ENCODE measurements around the gene TOR3A. TPM values are rescaled to one million over a fixed set of nuclear protein-coding genes. Genes with fewer than 3 reads are reported as not detected.

TOR3A gene
- total RNA-seq, 1 donor from 2014 or later, result 8.2 TPM

DNA sequence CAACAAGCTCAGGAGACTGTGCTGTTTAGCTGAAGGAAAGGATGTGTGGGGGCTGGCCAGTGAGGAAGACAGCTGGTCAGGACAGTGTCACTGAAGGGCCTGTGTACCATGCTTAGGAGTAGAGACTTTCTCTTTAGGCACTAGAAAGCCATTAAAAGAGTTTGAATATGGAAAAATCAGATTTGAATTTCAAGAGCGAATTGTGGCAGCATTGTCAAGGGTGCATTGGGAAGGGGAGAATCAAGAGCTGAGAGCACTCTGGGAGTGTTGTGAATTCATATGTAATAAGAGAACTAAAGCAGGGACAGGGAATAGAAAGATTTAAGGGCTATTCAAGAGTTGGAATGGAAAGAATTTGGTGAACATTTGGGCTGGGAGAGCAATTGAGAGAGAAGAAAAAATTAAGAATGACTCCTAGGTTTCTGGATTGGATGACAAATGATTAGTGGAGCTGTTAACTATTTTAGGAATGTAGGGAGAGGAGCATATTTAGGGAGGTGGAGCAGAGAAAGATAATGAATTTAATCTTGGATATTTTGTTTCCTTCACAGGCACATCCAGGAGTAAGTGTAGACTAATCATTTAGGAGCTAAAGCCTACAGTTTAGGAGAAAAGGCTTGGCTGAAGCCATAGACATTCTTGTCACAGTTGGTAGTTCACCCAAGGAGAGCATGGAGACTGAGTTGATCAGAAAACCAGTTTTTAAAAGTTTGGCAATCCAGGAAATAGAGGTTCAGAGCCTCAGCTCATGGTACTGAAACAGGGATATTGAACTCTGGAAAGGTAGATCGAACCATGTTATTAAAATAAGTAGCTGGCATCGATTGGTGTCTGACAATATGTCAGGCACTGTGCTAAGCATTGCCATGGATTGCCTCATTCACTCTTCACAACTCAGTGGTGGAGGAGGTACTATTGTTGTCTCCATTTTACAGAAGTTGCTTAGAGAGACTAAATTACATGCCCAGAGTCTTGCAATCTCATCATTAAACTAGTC, 23.1 kb upstream of the TOR3A start:
- no peaks in the 10 kb centered on the region for H3K4me1 Mint-ChIP-seq (ENCODE audit: low read depth, unreplicated experiment)
- H3K4me3 Mint-ChIP-seq (ENCODE audit: unreplicated experiment), result no peak overlapping the region
- no peak for TF ChIP-seq CTCF (IDR thresholded peaks at IDR 0.05; ENCODE audit: partially characterized antibody, unreplicated experiment)
- H3K9me3 Mint-ChIP-seq (ENCODE audit: unreplicated experiment), result no peaks in the 10 kb centered on the region
- H3K27me3 Mint-ChIP-seq (ENCODE audit: unreplicated experiment), result no peaks in the 10 kb centered on the region
- DNase-seq, result no peak
- peaks cover 15% of the 10 kb centered on the region for H3K36me3 Mint-ChIP-seq (ENCODE audit: unreplicated experiment)
- no peak overlapping the region for H3K27ac Mint-ChIP-seq (ENCODE audit: unreplicated experiment)

- Mint-ChIP-seq H3K36me3 (ENCODE audit: unreplicated experiment) (peaks cover 7% of the 10 kb centered on the region), H3K4me3 (ENCODE audit: unreplicated experiment) (no peak overlapping the region), H3K9me3 (ENCODE audit: unreplicated experiment) (no peaks in the 10 kb centered on the region), H3K27me3 (ENCODE audit: unreplicated experiment) (no peaks in the 10 kb centered on the region), H3K4me1 (ENCODE audit: low read depth, unreplicated experiment) (no peaks in the 10 kb centered on the region), H3K27ac (ENCODE audit: unreplicated experiment) (no peak overlapping the region)
- TF ChIP-seq CTCF (IDR thresholded peaks at IDR 0.05; ENCODE audit: partially characterized antibody, unreplicated experiment), result no peak
- no peak for DNase-seq
Observed at GRCh38 chr1:179061360-179062282, 20.2 kb upstream of the TOR3A start.

DNA sequence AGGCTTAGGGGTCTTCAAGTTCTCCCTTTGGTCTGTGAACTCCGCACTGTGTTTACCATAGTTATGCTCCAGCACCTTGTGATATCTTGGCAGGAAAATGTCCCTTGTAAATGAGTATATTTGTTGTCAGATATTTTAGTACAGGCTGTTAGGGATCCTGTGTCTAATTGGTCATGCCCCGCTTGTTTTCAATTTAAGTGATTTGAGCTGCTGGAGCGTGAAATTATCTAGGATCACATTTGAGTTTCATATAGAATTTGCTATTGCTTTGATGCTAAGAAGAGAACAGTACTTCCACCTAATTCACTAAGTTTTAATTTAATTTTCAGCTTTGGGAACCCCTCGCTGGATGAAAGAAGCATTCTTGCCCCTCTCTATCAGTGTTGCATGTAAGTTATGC, 15.4 kb upstream of the TOR3A start:
- H3K9me3 Mint-ChIP-seq (ENCODE audit: unreplicated experiment), result peaks cover 2% of the 10 kb centered on the region
- no peak for TF ChIP-seq CTCF (IDR thresholded peaks at IDR 0.05; ENCODE audit: partially characterized antibody, unreplicated experiment)
- no peak overlapping the region for H3K4me3 Mint-ChIP-seq (ENCODE audit: unreplicated experiment)
- peaks cover 4% of the 10 kb centered on the region for H3K36me3 Mint-ChIP-seq (ENCODE audit: unreplicated experiment)
- H3K27ac Mint-ChIP-seq (ENCODE audit: unreplicated experiment), result no peak overlapping the region
- DNase-seq, result no peak
- peaks cover 2% of the 10 kb centered on the region for H3K27me3 Mint-ChIP-seq (ENCODE audit: unreplicated experiment)
- H3K4me1 Mint-ChIP-seq (ENCODE audit: low read depth, unreplicated experiment), result no peaks in the 10 kb centered on the region

- H3K9me3 Mint-ChIP-seq (ENCODE audit: unreplicated experiment), result no peaks in the 10 kb centered on the region
- no peak overlapping the region for H3K4me3 Mint-ChIP-seq (ENCODE audit: unreplicated experiment)
- H3K27ac Mint-ChIP-seq (ENCODE audit: unreplicated experiment), result no peak overlapping the region
- H3K36me3 Mint-ChIP-seq (ENCODE audit: unreplicated experiment), result no peaks in the 10 kb centered on the region
- H3K4me1 Mint-ChIP-seq (ENCODE audit: low read depth, unreplicated experiment), result peaks cover 6% of the 10 kb centered on the region
- no peak for TF ChIP-seq CTCF (IDR thresholded peaks at IDR 0.05; ENCODE audit: partially characterized antibody, unreplicated experiment)
- no peak for DNase-seq
- H3K27me3 Mint-ChIP-seq (ENCODE audit: unreplicated experiment), result no peaks in the 10 kb centered on the region
Observed at GRCh38 chr1:179077396-179077795, 4.5 kb upstream of the TOR3A start.
